Mesendoderm (in vitro differentiated cells): ENCODE results near the gene OSBPL6.

Source experiments
- DNase-seq: peaks from one replicate; pipeline ENCODE4 v3.0.0; 2013
- H2AK5ac ChIP-seq: 2 replicates; pipeline ENCODE4 v1.6.1; 2013; ENCODE audit warnings: low read length, inconsistent platforms
- H2BK120ac ChIP-seq: 2 replicates; pipeline ENCODE4 v1.6.1; 2013; ENCODE audit warnings: low read depth, mild to moderate bottlenecking, low read length, moderate library complexity, mixed read lengths
- H2BK15ac ChIP-seq: replicated peaks from 2 replicates; pipeline ENCODE4 v1.6.1; 2013; ENCODE audit warnings: low read depth, mild to moderate bottlenecking, moderate library complexity
- H2BK5ac ChIP-seq: 2 replicates; pipeline ENCODE4 v1.6.1; 2013; ENCODE audit warnings: low read length, inconsistent platforms
- H3K18ac ChIP-seq: 2 replicates; pipeline ENCODE4 v1.6.1; 2013; ENCODE audit warnings: mild to moderate bottlenecking, low read length, mixed read lengths
- H3K23ac ChIP-seq: one replicate; pipeline ENCODE4 v1.6.1; 2013; ENCODE audit warnings: low read length
- H3K27ac ChIP-seq: 2 replicates; pipeline ENCODE4 v1.5.1; 2013; ENCODE audit warnings: low read depth, mild to moderate bottlenecking, inconsistent platforms, low read length, moderate library complexity
- H3K27me3 ChIP-seq: 2 replicates; pipeline ENCODE4 v1.6.1; 2013; ENCODE audit warnings: low read length, control low read depth, mild to moderate bottlenecking, inconsistent platforms; ENCODE audit not compliant: insufficient read depth, poor library complexity
- H3K36me3 ChIP-seq: 2 replicates; pipeline ENCODE4 v1.6.1; 2013; ENCODE audit warnings: low read length, inconsistent platforms; ENCODE audit not compliant: control insufficient read depth, insufficient read depth
- H3K4ac ChIP-seq: one replicate; pipeline ENCODE4 v1.6.1; 2013; ENCODE audit warnings: low read depth, mild to moderate bottlenecking, low read length, moderate library complexity
- H3K4me1 ChIP-seq: 2 replicates; pipeline ENCODE4 v1.6.1; 2013; ENCODE audit warnings: low read depth, low read length, inconsistent platforms; ENCODE audit not compliant: control insufficient read depth
- H3K4me2 ChIP-seq: 2 replicates; pipeline ENCODE4 v1.6.1; 2013; ENCODE audit warnings: low read length
- H3K4me3 ChIP-seq: 2 replicates; pipeline ENCODE4 v1.5.1; 2013; ENCODE audit warnings: mild to moderate bottlenecking, low read length
- H3K56ac ChIP-seq: one replicate; pipeline ENCODE4 v1.6.1; 2013; ENCODE audit warnings: low read length
- H3K79me1 ChIP-seq: 2 replicates; pipeline ENCODE4 v1.6.1; 2013; ENCODE audit warnings: low read length, inconsistent platforms
- H3K79me2 ChIP-seq: 2 replicates; pipeline ENCODE4 v1.6.1; 2013; ENCODE audit warnings: mild to moderate bottlenecking, low read length; ENCODE audit not compliant: control insufficient read depth, insufficient read depth
- H3K9ac ChIP-seq: 2 replicates; pipeline ENCODE4 v1.6.1; 2013; ENCODE audit warnings: low read length, inconsistent platforms
- H4K5ac ChIP-seq: one replicate; pipeline ENCODE4 v1.6.1; 2013; ENCODE audit warnings: low read length
- H4K8ac ChIP-seq: one replicate; pipeline ENCODE4 v1.6.1; 2013; ENCODE audit warnings: low read depth, mild to moderate bottlenecking, control low read depth, low read length, moderate library complexity
- WGBS: extraction: QIAGEN DNeasy Blood & Tissue Kit; methylation state at CpG from one replicate; pipeline ENCODE4 v1.1.7; 2013; ENCODE audit warnings: low lambda C conversion rate, missing lambda C conversion rate; ENCODE audit not compliant: insufficient coverage; ENCODE audit errors: extremely low coverage; 5-methylcytosine and 5-hydroxymethylcytosine counted together

The OSBPL6 gene

DNA sequence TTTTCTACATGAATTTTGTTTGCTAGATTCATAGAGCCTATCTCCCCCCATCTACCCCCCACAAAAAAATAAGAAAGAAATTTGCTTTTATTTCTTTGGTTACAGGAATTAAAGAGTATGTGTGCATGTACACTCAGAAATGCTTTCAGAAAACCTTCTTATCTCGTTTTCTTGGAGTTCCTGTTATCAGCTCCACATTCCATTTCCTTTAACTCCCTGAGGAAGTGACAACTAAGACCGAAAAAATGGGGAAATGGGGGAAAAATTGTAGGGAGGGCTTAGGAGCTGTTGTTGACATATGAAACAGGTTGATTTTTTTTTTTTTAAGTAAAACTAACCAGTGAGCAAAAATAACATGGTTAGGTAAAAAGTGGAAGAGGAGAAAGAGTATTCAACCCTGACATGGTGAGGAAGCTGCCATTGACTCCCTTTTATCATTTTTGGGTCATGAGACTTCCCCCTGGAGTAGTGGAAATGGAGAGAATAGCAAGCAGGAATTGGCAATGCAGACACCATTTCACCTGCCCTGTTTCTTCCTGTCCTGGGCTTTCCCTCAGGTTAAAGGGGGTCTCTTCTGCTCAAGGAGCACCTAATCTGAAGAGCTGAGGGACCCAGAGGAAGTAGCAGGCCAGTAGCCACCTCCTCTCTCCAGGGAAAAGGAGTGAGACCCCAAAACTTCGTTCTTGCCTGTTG lies 93.5 kb downstream of the OSBPL6 start:
- DNase-seq, result no peak
- no peaks in the 10 kb centered on the region for H3K79me1 ChIP-seq
- H3K23ac ChIP-seq, result no peak overlapping the region
- H3K36me3 ChIP-seq, result no peaks in the 10 kb centered on the region
- no peak overlapping the region for H2BK120ac ChIP-seq
- no peak overlapping the region for H3K9ac ChIP-seq
- H4K5ac ChIP-seq, result no peak overlapping the region
- H3K4me3 ChIP-seq, result no peak overlapping the region
- H3K4me2 ChIP-seq, result no peak overlapping the region
- no peak overlapping the region for H3K56ac ChIP-seq
- no peak overlapping the region for H3K18ac ChIP-seq
- no peaks in the 10 kb centered on the region for H3K27me3 ChIP-seq
- no peak overlapping the region for H2AK5ac ChIP-seq
- H3K27ac ChIP-seq, result no peak overlapping the region
- H2BK5ac ChIP-seq, result no peak overlapping the region
- H3K79me2 ChIP-seq, result no peaks in the 10 kb centered on the region
- no CpG with 5 or more reads among the region's 3 CpGs for WGBS
- no peak overlapping the region for H4K8ac ChIP-seq
- no peak overlapping the region for H2BK15ac ChIP-seq
- no peak overlapping the region for H3K4ac ChIP-seq
- H3K4me1 ChIP-seq, result no peaks in the 10 kb centered on the region

DNA sequence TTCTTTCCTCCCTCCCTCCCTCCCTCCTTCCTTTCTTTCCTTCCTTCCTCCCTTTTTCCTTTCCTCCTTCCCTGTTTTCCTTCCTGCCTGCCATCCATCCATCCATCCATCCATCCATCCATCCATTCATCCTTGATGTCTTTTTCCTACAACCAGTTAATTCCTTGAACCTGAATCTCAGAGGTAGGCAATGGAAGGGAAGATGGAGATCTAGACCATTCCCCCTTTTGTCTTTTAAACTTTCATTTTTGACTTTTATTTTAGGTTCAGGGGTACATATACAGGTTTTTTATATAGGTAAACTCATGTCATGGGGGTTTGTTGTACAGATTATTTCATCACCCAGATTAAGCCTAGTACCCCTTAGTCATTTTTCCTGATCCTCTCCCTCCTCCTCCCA lies 97.4 kb downstream of the OSBPL6 start:
- Histone ChIP-seq H3K27me3 (no peaks in the 10 kb centered on the region), H2BK5ac (no peak overlapping the region)

DNA sequence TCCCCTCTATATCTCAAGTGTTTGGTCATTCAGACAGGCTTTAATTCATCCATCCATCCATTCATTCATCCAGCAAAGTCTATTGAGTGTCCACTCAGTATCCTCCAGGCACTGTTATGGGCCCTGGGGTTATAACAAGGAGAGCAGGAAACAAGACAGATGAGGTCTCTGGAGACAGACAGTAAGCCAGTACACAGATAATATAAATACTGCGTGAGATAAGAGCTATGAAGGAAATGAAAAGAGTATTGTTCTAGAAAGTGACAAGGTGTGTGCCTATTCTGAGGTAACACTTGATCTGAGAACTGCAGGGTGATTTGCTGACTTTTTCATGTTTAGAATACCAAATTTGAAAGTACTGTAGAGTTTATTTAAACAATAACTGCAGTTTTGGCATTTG lies 98.3 kb downstream of the OSBPL6 start:
- no peak overlapping the region for H3K27ac ChIP-seq
- WGBS, result no CpG with 5 or more reads among the region's 1 CpG
- no peaks in the 10 kb centered on the region for H3K79me2 ChIP-seq
- no peak overlapping the region for H3K9ac ChIP-seq
- no peak overlapping the region for H4K5ac ChIP-seq
- H3K4me2 ChIP-seq, result no peak overlapping the region
- no peak overlapping the region for H2BK15ac ChIP-seq
- H3K27me3 ChIP-seq, result no peaks in the 10 kb centered on the region
- no peak for DNase-seq
- H3K4ac ChIP-seq, result no peak overlapping the region
- H3K56ac ChIP-seq, result no peak overlapping the region
- no peak overlapping the region for H2BK120ac ChIP-seq
- H3K23ac ChIP-seq, result no peak overlapping the region
- H3K4me1 ChIP-seq, result no peaks in the 10 kb centered on the region
- H2BK5ac ChIP-seq, result no peak overlapping the region
- no peak overlapping the region for H3K18ac ChIP-seq
- no peaks in the 10 kb centered on the region for H3K79me1 ChIP-seq
- H3K36me3 ChIP-seq, result no peaks in the 10 kb centered on the region
- H2AK5ac ChIP-seq, result no peak overlapping the region
- H3K4me3 ChIP-seq, result no peak overlapping the region
- H4K8ac ChIP-seq, result no peak overlapping the region

More for the DNA sequence above, 97.4 kb downstream of the OSBPL6 start:
- Histone ChIP-seq H3K36me3 (no peaks in the 10 kb centered on the region), H3K9ac (no peak overlapping the region), H3K79me2 (no peaks in the 10 kb centered on the region), H3K27ac (no peak overlapping the region), H4K5ac (no peak overlapping the region), H3K56ac (no peak overlapping the region), H3K4me2 (no peak overlapping the region), H3K18ac (no peak overlapping the region), H3K4me3 (no peak overlapping the region), H2BK120ac (no peak overlapping the region), H2BK15ac (no peak overlapping the region), H4K8ac (no peak overlapping the region), H3K23ac (no peak overlapping the region), H3K79me1 (no peaks in the 10 kb centered on the region), H3K4ac (no peak overlapping the region), H2AK5ac (no peak overlapping the region), H3K4me1 (no peaks in the 10 kb centered on the region)
- DNase-seq, result no peak

DNA sequence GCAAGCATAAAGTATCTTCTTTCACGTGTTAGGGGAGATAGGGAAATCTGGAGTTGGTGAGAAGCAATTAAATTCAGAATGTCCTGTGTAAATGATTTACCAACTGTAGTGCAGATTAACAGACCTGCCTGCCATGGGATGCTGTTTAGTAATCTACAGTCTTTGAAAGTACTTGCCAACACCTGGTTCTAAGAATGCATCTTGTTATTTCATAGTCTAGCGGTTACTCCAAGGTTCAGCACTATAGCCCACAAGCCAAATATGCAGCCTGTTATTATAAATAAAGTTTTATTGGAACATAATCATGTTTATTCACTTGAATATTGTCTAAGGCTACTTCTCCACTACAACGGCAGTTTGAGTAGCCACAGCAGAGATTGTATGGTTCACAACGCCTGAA lies 100.8 kb downstream of the OSBPL6 start:
- Histone ChIP-seq H2AK5ac (no peak overlapping the region), H3K9ac (no peak overlapping the region), H3K79me1 (no peaks in the 10 kb centered on the region), H3K36me3 (no peaks in the 10 kb centered on the region), H2BK120ac (no peak overlapping the region), H3K23ac (no peak overlapping the region), H4K8ac (no peak overlapping the region), H4K5ac (no peak overlapping the region), H3K18ac (no peak overlapping the region), H3K4me3 (no peak overlapping the region), H3K79me2 (no peaks in the 10 kb centered on the region), H3K56ac (no peak overlapping the region), H2BK15ac (no peak overlapping the region), H3K4me2 (no peak overlapping the region), H3K4ac (no peak overlapping the region), H3K27ac (no peak overlapping the region), H3K27me3 (no peaks in the 10 kb centered on the region), H2BK5ac (no peak overlapping the region), H3K4me1 (no peaks in the 10 kb centered on the region)
- no CpG with 5 or more reads among the region's 4 CpGs for WGBS
- no peak for DNase-seq

DNA sequence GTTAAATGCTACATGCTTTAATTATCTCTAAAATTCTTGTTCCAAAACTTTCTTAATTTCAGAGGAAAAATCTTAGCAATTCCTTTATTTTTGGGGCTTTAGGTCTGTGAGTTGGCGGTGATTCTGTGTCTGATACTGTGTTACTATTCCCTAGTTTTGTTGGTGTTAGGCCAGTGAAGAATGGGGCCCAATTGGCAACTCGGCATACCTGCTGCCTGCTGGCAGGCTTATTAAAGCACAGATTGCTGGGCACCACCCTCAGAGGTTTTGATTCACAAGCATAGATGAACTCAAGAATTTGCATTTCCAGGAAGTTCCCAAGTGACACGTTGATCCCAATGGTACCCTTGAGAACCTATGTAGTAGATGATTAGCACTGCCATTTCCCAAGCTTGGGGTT lies 101.6 kb downstream of the OSBPL6 start:
- H3K4ac ChIP-seq, result no peak overlapping the region
- no peak overlapping the region for H4K5ac ChIP-seq
- no peaks in the 10 kb centered on the region for H3K27me3 ChIP-seq
- no peak for DNase-seq
- no peak overlapping the region for H3K4me3 ChIP-seq
- no peaks in the 10 kb centered on the region for H3K36me3 ChIP-seq
- H3K9ac ChIP-seq, result no peak overlapping the region
- H2BK15ac ChIP-seq, result no peak overlapping the region
- no peaks in the 10 kb centered on the region for H3K79me1 ChIP-seq
- no CpG with 5 or more reads among the region's 3 CpGs for WGBS
- H4K8ac ChIP-seq, result no peak overlapping the region
- no peak overlapping the region for H3K23ac ChIP-seq
- H2AK5ac ChIP-seq, result no peak overlapping the region
- H3K18ac ChIP-seq, result no peak overlapping the region
- H2BK5ac ChIP-seq, result no peak overlapping the region
- no peak overlapping the region for H3K27ac ChIP-seq
- H3K56ac ChIP-seq, result no peak overlapping the region
- no peaks in the 10 kb centered on the region for H3K4me1 ChIP-seq
- H3K79me2 ChIP-seq, result no peaks in the 10 kb centered on the region
- no peak overlapping the region for H2BK120ac ChIP-seq
- no peak overlapping the region for H3K4me2 ChIP-seq

DNA sequence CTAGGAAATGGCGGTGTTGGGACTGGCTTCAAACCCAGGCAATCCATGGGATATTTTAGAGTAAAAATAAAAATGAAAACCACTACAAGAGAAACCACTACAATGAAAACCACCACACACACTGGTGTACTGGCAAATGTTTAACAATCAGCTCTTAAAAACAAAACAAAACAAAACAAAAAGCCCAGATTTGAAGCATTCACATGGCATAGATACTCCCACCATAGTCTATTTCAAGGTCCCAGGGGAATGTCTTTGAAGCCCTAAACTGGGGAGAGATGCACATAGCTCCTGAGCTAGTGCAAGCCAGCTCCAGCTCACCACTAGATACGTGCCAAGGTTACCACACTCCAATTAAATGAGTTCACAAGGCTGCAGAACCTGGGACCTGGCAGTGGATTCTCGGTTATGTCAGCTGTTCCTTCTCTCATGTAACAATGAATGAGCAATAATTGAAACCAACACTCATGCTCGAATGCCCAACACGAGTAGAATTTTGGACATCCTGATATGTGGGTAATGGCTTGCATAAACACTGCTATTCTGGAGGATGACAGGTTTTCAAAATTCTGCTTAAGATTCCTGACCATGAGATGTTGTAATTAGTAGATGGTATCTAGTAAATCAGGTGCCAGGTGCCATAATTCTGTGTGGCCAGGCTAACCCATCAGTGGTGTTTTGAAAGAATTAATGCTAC lies 102.2 kb downstream of the OSBPL6 start:
- H3K9ac ChIP-seq, result no peak overlapping the region
- no peak overlapping the region for H3K4ac ChIP-seq
- no peaks in the 10 kb centered on the region for H3K4me1 ChIP-seq
- no peak overlapping the region for H2BK120ac ChIP-seq
- H3K56ac ChIP-seq, result no peak overlapping the region
- DNase-seq, result no peak
- H3K79me1 ChIP-seq, result no peaks in the 10 kb centered on the region
- no peak overlapping the region for H3K18ac ChIP-seq
- H3K4me2 ChIP-seq, result no peak overlapping the region
- no peaks in the 10 kb centered on the region for H3K27me3 ChIP-seq
- H3K27ac ChIP-seq, result no peak overlapping the region
- H2BK5ac ChIP-seq, result no peak overlapping the region
- no peak overlapping the region for H4K8ac ChIP-seq
- no peak overlapping the region for H2BK15ac ChIP-seq
- H3K79me2 ChIP-seq, result no peaks in the 10 kb centered on the region
- H4K5ac ChIP-seq, result no peak overlapping the region
- no peaks in the 10 kb centered on the region for H3K36me3 ChIP-seq
- no CpG with 5 or more reads among the region's 5 CpGs for WGBS
- no peak overlapping the region for H3K4me3 ChIP-seq
- H2AK5ac ChIP-seq, result no peak overlapping the region
- H3K23ac ChIP-seq, result no peak overlapping the region
